ENCODE results near the gene SRL.

DNA sequence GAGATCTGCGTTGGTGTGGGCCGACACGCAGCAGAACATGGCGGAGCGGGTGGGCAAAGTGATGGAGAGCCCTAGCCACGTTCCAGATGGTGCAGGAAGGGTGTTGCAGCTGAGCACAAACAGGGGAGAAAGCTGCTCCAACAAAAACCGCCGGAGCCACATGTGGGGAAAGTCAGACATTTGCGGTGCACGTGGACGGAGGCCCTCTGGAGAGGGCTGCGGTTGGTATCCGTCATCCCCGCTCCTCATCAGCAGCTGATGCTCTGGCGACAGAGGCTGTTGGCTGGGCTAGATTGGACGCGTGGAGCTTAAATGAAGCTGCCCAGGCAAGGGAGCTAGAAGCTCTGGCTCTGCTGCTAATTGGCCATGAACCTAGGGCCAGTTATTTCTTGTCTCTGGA, 82.2 kb downstream of the SRL start:
- TF ChIP-seq, protein P1, sequence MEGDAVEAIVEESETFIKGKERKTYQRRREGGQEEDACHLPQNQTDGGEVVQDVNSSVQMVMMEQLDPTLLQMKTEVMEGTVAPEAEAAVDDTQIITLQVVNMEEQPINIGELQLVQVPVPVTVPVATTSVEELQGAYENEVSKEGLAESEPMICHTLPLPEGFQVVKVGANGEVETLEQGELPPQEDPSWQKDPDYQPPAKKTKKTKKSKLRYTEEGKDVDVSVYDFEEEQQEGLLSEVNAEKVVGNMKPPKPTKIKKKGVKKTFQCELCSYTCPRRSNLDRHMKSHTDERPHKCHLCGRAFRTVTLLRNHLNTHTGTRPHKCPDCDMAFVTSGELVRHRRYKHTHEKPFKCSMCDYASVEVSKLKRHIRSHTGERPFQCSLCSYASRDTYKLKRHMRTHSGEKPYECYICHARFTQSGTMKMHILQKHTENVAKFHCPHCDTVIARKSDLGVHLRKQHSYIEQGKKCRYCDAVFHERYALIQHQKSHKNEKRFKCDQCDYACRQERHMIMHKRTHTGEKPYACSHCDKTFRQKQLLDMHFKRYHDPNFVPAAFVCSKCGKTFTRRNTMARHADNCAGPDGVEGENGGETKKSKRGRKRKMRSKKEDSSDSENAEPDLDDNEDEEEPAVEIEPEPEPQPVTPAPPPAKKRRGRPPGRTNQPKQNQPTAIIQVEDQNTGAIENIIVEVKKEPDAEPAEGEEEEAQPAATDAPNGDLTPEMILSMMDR (IDR thresholded peaks at IDR 0.05; ENCODE audit: low read length) = no peak
- TF ChIP-seq EZH2 (optimal IDR thresholded peaks at IDR 0.05; ENCODE audit: low read depth, low read length) = no peak

Data from MM.1S (cell line).